ENCODE measurements around the gene MOGAT1. TPM values are rescaled to one million over a fixed set of nuclear protein-coding genes. Genes with fewer than 3 reads are reported as not detected.

Gene MOGAT1
- total and polyA plus RNA-seq, 9 of the 15 experiments (the other 6 are each of a cell fraction or from before 2014, with no cell fraction given): not detected

GRCh38 chr2:222655787-222656525 lies 15.5 kb upstream of the MOGAT1 start, which contains the start of gene FARSB (continued):
- TF ChIP-seq HDAC6 (IDR thresholded peaks at IDR 0.05; ENCODE audit: low read depth, low read length) (no peak), YY1 (IDR thresholded peaks at IDR 0.05; ENCODE audit: borderline replicate concordance in 1 of 3, control insufficient read depth in 1 of 3, extremely low read depth in 1 of 3, insufficient read depth in 3 of 3, insufficient read length in 1 of 3, insufficient replicate concordance in 2 of 3, low read depth in 1 of 3, low read length in 2 of 3) (peak in 1 of 3 experiments; percentile 45), SMAD1 (IDR thresholded peaks at IDR 0.05; ENCODE audit: low read depth, low read length, partially characterized antibody) (no peak), THAP12 (CRISPR knock-in tag; IDR thresholded peaks at IDR 0.05) (no peak), MXI1 (IDR thresholded peaks at IDR 0.05; ENCODE audit: low read depth, low read length) (peak; percentile 77), CBX3 (IDR thresholded peaks at IDR 0.05; ENCODE audit: borderline replicate concordance in 1 of 2, low read length in 2 of 2) (peak in 1 of 2 experiments; percentile 52; a peak in 1 of 3 replicates), CREB3L1 (IDR thresholded peaks at IDR 0.05; ENCODE audit: borderline replicate concordance, low read depth) (no peak), EP300 (IDR thresholded peaks at IDR 0.05; ENCODE audit: low read length) (no peak; the same call in none of the 2 replicates), IRF9 (tag; IDR thresholded peaks at IDR 0.05) (no peak), SREBF2 (CRISPR knock-in tag; IDR thresholded peaks at IDR 0.05) (no peak), HBP1 (CRISPR knock-in tag; IDR thresholded peaks at IDR 0.05) (no peak), RBM25 (IDR thresholded peaks at IDR 0.05; ENCODE audit: low read depth, low read length, severe bottlenecking) (no peak), DNMT1 (IDR thresholded peaks at IDR 0.05) (no peak), ZNF395 (CRISPR knock-in tag; IDR thresholded peaks at IDR 0.05) (0 out of 2 replicates have a peak, but pooled peaks have one; percentile 34), MAFG (tag; conservative IDR thresholded peaks at IDR 0.05) (no peak), BHLHE40 (IDR thresholded peaks at IDR 0.05; ENCODE audit: low read length) (0 out of 2 replicates have a peak, but pooled peaks have one; percentile 26), ATF4 (CRISPR knock-in tag; IDR thresholded peaks at IDR 0.05) (0 out of 2 replicates have a peak, but pooled peaks have one; percentile 25)
